ENCODE results near the gene CENPB.
A peak's percentile ranks its signal among the peaks of the same experiment; 100 is the strongest.

Gene CENPB

GRCh38 chr20:3788685-3789155, 2.2 kb upstream of the CENPB start:
- no peak for DNase-seq

- DNase-seq, result no peak
These were observed 929 bp upstream of the CENPB start for GRCh38 chr20:3787324-3788014.

DNA sequence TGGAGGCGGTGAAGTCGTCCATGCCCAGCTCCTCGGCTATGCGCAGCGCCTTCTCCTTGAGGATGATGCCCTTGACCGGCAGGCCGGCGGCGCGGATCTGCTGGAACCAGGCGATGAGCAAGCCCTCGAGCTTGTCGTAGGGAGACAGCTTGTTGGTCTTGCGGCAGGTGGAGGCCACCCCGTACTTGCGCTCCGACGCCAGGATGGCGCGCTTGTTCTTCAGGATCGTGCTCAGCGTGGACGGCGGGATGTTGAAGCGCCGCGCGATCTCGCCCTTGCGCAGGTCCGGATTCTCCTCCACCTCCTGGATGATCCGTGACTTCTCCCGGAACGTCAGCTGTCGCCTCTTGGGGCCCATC, 435 bp downstream of the CENPB start:
- DNase-seq, result no peak

DNA sequence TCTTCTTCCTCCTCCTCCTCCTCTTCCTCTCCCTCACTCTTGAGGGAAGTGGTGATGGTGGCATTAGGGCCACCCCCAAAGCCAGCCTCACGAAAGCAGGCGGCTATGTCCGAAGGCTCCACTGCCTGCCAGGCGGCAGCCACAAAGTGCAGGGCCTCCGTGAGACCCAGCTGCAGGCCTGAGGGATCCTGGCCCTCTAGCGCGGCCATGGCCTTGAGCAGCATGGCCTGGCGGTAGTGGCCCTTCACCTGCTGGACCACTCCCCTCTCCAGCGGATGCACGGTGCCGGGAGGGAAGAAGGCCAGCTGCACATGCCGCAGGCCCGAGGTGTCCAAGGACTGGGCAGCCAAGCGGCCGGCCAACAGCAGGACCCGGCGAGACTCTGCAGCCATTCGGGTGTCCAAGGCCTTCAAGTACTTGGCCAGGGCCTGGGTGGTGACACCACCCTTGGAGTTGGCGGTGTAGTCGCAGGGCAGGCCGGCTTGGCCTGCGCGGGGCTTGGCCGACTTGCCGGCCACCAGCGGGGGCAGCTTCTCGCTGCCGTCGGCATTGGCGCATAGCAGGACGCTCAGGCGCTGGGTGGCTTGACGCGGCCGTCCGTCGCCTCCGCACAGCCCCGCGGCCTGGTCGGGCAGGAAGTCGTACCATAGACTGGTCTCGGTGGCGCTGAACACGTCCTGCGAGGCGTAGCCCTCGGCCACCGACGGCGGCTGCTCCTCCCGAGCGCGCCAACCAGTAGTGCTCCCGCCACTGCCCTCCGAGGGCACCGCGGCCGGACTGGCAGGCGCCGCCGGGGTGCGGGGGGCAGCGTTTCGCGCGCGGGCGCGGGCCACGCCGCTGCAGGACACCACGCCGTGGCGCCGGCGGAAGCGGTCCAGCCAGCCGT, 1.1 kb downstream of the CENPB start:
- DNase-seq, result no peak

- no peak for DNase-seq
These were observed 1.7 kb downstream of the CENPB start for GRCh38 chr20:3784863-3785239.

GRCh38 chr20:3784216-3784853, 2.2 kb downstream of the CENPB start:
- DNase-seq, result no peak

GRCh38 chr20:3783511-3784195, 2.9 kb downstream of the CENPB start:
- no peak for DNase-seq

DNA sequence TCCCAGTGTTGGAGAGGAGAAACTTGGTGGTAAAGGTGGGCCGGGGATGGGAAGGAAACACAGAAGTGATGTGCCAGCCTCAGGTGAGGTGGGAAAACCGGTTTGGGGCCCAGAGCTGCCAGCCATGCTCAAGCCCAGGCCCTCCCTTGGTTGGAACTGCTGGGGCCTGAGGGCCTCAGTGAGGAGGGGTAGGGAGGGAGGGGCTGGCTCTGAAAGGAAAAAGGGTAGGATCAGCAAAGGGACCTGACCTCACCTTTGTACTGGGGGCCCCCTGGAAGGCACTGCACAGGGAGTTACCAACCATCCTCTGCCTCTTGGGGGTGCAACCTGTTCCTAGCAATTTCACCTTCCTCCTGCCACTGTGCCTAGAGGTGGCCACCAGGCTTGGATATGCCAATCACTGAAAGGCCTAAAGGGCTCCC, 3.5 kb downstream of the CENPB start:
- DNase-seq, result no peak

- DNase-seq, result no peak
These were observed 3.9 kb downstream of the CENPB start for GRCh38 chr20:3782597-3782996.

DNA sequence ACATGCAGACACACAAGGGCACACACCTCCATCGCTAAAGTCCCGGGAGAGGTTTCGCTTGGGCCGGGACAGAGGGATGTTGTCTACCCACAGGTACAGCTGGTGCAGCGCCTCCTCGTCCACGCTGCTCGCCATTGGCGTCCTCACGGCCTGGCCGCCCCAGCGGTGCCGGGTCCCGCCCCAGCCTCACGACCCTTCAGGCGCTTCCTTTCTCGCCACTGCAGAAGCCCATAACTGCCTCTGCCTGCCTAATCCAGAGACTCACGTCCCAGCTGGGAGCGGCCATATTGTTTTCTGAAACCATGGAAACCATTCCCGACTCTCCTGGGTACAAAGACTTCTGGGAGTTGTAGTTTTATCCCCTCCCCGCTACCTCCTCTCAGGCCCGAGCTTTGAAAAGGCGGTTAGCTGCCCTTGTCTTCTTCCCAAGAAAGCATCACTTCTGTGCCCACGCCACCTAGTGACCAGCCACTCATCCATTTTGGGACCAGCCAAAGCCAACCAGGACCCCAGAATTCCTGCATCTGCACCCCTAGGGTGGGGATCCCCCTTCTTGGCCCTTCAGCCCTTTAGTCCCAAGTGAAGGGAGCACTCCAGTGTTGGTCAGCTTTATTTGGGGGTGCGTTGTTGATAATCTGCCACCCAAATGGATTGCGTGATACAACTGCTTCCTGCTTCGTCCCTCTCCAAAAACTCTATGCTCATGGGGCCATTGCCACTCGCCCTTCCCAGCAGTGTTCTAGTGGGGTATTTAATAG, 5.2 kb downstream of the CENPB start, which contains the start of gene SPEF1:
Gene SPEF1 (minus strand): TSS at position 296 of the 758 bp plus-strand sequence. CDS start 161 bp downstream, at position 135.
- peak; percentile 88 for DNase-seq

- no peak for DNase-seq
These were observed 7.6 kb downstream of the CENPB start for GRCh38 chr20:3778976-3779375.

DNA sequence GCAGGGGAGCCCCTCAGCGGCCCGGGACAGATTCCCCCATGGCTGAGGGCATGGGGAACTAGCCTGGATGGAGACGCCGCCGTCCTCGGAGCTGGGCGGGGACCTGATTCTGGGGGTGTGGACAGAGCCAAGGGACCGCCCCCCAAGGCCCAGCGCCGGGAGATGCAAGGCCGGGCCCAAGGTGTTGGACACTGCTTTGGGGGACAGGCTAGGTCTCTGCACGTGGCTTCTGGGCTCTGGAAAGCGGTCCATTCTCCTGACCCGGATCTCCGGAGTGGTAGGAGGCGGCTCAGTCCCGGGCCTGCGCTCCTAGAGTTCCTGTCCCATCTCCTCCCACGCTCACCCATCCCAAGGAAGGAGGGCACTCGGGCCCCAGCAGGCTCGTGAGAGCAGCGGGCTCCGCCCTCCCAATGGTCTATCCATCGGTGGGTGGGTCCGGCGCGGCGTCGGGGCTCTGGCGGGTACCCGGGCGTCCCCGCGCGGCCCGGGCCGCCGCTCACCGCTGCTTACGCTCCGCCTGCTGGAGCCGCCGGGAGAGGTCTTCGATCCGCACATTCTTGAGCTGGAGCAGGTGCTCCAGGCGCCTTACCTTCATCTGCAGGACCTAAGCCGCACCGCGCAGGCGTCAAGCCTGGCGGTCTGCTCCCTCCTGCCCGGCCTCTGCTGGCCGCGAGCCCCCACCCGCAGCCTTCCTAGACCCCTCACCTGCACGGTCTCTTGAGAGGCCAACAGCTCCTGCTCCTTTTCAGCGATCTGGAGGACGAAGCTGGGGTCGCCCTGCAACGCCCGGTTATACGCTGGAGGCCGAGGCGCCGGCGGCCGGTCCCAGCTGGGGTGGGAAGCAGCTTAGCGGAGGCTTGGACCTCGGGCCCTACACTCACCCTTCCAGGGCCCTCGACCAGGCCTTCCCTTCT, 8.6 kb downstream of the CENPB start:
- peak; percentile 16 for DNase-seq

DNA sequence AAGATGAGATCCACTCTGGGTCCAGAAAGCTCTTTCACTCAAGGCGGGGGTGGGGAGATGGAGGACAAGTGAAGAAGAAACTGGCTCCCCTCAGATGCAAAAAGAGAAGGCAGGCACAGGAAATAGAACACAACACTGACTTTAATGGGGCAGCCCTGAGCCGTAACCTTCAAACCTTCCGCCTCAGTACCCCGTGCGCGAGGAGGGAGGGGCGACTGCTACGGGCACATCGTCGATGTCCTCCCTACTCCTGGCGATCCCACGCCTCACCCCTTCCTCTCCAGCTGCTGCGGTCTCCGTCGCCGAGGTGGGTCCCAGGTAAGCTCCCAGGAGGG, 9.2 kb downstream of the CENPB start:
- DNase-seq, result no peak

GRCh38 chr20:3775457-3776108, 11.0 kb downstream of the CENPB start:
- no peak for DNase-seq

- no peak for DNase-seq
These were observed 14.9 kb downstream of the CENPB start for GRCh38 chr20:3771552-3772058.

DNA sequence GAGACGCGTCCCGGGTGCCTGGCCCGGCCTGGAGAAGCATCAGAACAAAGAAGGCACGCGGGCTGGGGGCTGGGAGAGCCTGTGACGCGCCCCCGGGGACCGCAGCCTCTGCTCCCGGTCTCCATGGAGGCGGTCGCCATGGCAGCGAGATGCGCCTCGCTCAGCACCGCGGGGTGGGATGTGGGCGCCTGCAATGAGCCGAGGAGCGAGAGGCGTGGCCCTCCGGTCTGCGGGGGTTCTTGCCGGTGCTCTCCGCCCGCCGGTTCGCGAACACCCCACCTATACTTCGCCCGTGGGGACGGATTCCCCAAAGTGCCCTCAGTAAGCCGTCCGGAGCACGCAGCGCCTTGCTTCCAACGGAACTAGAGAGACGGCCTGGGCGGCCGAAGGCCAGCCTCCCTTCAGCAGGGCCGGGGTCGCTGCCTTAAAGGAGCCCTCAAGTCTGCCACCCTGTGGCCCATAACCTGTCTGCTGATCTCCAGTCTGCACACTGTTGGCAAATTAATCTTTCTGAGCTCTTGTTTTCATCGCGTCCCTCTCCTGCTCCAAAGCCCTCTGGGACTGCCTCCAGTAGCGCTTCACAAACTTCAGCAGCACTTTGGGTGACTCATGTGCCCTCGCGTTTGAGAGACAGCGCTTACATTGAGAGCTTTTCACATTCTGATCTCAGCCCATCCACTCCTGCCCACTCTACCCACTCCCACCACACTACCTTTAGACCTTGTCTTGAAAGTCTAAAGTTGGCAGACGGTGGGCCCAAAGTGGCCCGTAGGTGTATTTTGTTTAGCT, 18.0 kb downstream of the CENPB start:
- peak; percentile 79 for DNase-seq

DNA sequence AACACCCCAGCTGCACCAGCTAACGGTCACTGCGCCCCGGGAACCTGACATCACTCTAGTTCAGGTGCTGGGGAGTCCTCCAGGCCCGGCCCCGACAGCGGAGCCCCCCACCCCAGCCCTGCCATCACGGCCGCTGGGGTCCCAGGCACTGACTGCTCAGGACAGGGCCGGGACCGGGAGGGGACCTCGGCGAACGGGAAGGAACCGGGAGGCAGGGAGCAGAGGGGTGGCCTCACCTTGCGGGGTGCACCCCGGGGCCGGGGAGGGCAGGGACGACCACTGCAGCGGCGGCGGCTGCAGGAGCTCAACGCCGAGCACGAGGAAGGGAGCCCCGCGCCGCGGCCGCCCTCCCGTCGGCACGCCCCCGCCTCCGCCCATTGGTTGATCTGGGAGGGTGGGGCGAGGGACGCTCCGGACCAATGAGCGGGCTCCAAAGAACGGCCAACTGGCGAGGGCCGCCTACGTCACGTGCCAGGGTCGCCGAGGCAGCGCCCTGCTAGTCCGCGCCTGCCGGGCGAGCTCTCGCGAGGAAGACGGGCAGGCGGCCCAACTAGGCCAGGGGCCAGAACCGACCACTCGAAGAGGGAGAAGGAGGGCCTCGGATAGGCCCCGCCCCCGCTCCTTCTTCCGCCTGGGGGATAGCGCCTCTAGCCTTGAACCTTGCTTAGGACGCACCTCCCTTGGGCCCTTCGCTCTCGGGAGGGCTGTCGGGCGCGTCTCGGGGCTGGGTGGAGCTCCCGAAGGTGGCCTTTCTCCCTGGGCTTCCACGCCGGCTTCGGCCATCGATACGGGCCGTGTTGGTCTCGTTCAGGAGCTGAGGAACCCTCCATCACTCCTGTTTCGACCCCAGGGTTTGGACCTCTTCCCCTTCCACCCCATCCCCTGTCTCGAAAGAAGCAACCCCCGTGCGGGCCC, 18.9 kb downstream of the CENPB start, which contains the start of gene ADISSP:
Gene ADISSP (minus strand): TSS at position 327 of the 915 bp plus-strand sequence. CDS start 7,653 bp downstream, outside the sequence.
- peak; percentile 89 for DNase-seq

DNA sequence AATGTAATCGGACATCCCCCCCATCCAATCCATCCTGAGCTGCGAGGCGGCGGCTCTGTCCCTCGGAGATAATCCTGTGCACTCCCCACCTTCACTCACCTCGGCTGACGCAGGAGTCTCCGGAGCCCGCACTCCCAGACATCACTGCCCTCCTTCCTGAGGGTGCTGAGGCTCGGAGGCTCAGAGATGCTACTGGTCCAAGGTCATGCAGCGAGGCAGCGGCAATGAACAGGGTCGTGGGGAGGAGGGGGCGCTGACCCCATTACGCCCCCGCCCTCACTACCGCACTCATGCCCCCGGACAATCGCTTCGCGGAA, 19.5 kb downstream of the CENPB start:
- DNase-seq, result no peak

Measured in amniotic stem cell (primary cell).